ENCODE data around the gene VEPH1. TPM values are rescaled to one million over a fixed set of nuclear protein-coding genes. Genes with fewer than 3 reads are reported as not detected.
A peak's percentile ranks its signal among the peaks of the same experiment; 100 is the strongest.

The VEPH1 gene
- total RNA-seq, 1 experiment from 2014 or later = 27.3 TPM

DNA sequence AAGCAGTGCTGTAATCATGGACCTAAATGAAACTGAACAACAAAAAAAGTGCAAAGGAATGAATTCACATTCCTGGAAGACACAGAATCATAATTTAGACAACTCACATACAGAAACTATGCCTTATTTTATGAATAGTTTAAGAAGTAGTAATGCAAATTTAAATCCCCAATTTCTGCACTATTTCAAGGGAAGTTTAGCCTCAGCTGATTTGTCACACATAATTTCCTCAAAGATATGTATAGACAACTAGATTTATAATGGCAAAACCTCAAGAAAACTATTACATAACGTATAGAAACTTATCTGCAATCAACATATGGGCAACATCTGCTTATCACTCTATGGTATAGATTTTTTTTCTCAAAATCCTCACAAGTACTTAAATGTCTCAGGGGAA, 74.4 kb downstream of the VEPH1 start:
- Histone ChIP-seq H3K27ac (ENCODE audit: low read length) (no peak overlapping the region), H3K9me2 (replicated peaks; ENCODE audit: low read length) (no peaks in the 10 kb centered on the region), H3K36me3 (ENCODE audit: low read depth, low read length) (no peaks in the 10 kb centered on the region), H3K4me3 (ENCODE audit: low read length) (no peak overlapping the region), H4K20me1 (ENCODE audit: low read length) (no peaks in the 10 kb centered on the region), H2AFZ (ENCODE audit: low read length) (no peak overlapping the region), H3K9me3 (ENCODE audit: low read length) (no peaks in the 10 kb centered on the region), H3K27me3 (ENCODE audit: low read length) (no peaks in the 10 kb centered on the region), H3K4me2 (ENCODE audit: low read length) (no peak overlapping the region), H3K9ac (ENCODE audit: low read length) (no peak overlapping the region), H3F3A (ENCODE audit: low read length, unreplicated experiment) (no peaks in the 10 kb centered on the region), H3K4me1 (ENCODE audit: insufficient read depth, low read length) (peaks cover 3% of the 10 kb centered on the region), H3K79me2 (ENCODE audit: low read length) (no peaks in the 10 kb centered on the region)
- ChIA-PET POLR2A (ENCODE audit: unreplicated experiment) (no interaction called here), CTCF (no interaction called here)
- intact Hi-C loops (cut with micrococcal nuclease) = no loop called here
- DNase-seq = no peak
- no peak for TF ChIP-seq EZH2phosphoT487 (IDR thresholded peaks at IDR 0.05; ENCODE audit: borderline replicate concordance, low read length)
- TF ChIP-seq EZH2 (IDR thresholded peaks at IDR 0.05; ENCODE audit: low read length, unreplicated experiment) = no peak
- no peak for ATAC-seq
- BruUV-seq (replicated peaks) = no TSS peak

DNA sequence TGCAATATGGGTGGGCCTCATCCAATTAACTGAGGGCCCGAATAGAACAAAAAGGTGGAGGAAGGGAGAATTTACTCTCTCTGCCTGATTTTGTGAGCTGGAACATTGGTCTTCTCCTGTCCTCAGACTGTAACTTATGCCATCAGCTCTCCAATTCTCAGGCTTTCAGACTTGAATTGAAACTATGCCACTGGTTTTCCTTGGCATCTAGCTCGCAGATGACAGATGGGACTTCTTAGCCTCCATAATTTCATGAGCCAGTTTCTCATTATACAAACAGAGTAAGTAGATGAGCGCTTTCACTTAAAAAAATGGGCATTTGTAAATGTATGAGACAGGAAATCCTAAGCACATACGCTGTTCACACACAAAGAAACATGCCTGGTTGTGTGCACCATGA, 75.3 kb downstream of the VEPH1 start:
- Histone ChIP-seq H3K9ac (ENCODE audit: low read length) (no peak overlapping the region), H3K9me3 (ENCODE audit: low read length) (no peaks in the 10 kb centered on the region), H3F3A (ENCODE audit: low read length, unreplicated experiment) (no peaks in the 10 kb centered on the region), H3K27me3 (ENCODE audit: low read length) (no peaks in the 10 kb centered on the region), H3K9me2 (replicated peaks; ENCODE audit: low read length) (no peaks in the 10 kb centered on the region), H3K4me1 (ENCODE audit: insufficient read depth, low read length) (peaks cover 3% of the 10 kb centered on the region), H2AFZ (ENCODE audit: low read length) (no peak overlapping the region), H4K20me1 (ENCODE audit: low read length) (no peaks in the 10 kb centered on the region), H3K4me2 (ENCODE audit: low read length) (no peak overlapping the region), H3K27ac (ENCODE audit: low read length) (no peak overlapping the region), H3K36me3 (ENCODE audit: low read depth, low read length) (no peaks in the 10 kb centered on the region), H3K79me2 (ENCODE audit: low read length) (no peaks in the 10 kb centered on the region), H3K4me3 (ENCODE audit: low read length) (no peak overlapping the region)
- no peak for TF ChIP-seq EZH2phosphoT487 (IDR thresholded peaks at IDR 0.05; ENCODE audit: borderline replicate concordance, low read length)
- DNase-seq (no peak), ATAC-seq (no peak)
- BruUV-seq (replicated peaks) = no TSS peak
- ChIA-PET CTCF (no interaction called here), POLR2A (ENCODE audit: unreplicated experiment) (interaction anchor here (0.6 kb wide), 1 partner anchor 39 kb away, joined by 5 read pairs; no protein-coding TSS in a partner anchor)
- intact Hi-C loops (cut with micrococcal nuclease) = no loop called here

DNA sequence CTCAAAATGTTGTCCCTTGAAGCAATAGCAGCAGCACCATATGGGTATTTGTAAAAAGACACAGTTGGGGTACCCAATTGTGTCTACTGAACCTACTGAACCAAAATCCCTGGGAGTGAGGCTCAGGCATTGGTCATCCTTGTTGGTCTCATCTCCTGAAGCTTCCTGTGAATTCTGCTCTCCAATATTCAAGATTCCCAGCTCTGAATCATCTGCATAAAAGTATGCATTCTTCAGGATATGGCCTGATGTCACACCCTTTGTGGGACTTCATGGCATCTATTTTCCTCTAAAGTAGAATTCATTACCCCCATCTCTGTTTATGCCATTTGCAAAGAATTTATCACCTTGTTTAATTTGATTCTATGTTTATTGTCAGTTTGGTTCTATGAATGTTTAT, 79.9 kb downstream of the VEPH1 start:
- Histone ChIP-seq H3K9me2 (replicated peaks; ENCODE audit: low read length) (no peaks in the 10 kb centered on the region), H2AFZ (ENCODE audit: low read length) (no peak overlapping the region), H3K27me3 (ENCODE audit: low read length) (no peaks in the 10 kb centered on the region), H3F3A (ENCODE audit: low read length, unreplicated experiment) (no peaks in the 10 kb centered on the region), H3K4me3 (ENCODE audit: low read length) (no peak overlapping the region), H3K79me2 (ENCODE audit: low read length) (no peaks in the 10 kb centered on the region), H3K4me2 (ENCODE audit: low read length) (no peak overlapping the region), H3K9me3 (ENCODE audit: low read length) (no peaks in the 10 kb centered on the region), H3K9ac (ENCODE audit: low read length) (no peak overlapping the region), H4K20me1 (ENCODE audit: low read length) (no peaks in the 10 kb centered on the region), H3K36me3 (ENCODE audit: low read depth, low read length) (no peaks in the 10 kb centered on the region), H3K4me1 (ENCODE audit: insufficient read depth, low read length) (peaks cover 2% of the 10 kb centered on the region), H3K27ac (ENCODE audit: low read length) (no peak overlapping the region)
- POLR2A ChIA-PET (ENCODE audit: unreplicated experiment) = no interaction called here
- peak; percentile 73 for ATAC-seq
- TF ChIP-seq EZH2 (IDR thresholded peaks at IDR 0.05; ENCODE audit: low read length, unreplicated experiment) = no peak
- DNase-seq = peak; percentile 53
- BruUV-seq (replicated peaks) = no TSS peak
- CTCF ChIA-PET = no interaction called here
- intact Hi-C loops (cut with micrococcal nuclease) = no loop called here

GRCh38 chr3:157420606-157421130, 82.5 kb downstream of the VEPH1 start:
- Histone ChIP-seq H3K27ac (ENCODE audit: low read length) (no peak overlapping the region), H3K4me3 (ENCODE audit: low read length) (no peak overlapping the region), H3K36me3 (ENCODE audit: low read depth, low read length) (no peaks in the 10 kb centered on the region), H3K27me3 (ENCODE audit: low read length) (no peaks in the 10 kb centered on the region), H3K9me2 (replicated peaks; ENCODE audit: low read length) (no peaks in the 10 kb centered on the region), H3F3A (ENCODE audit: low read length, unreplicated experiment) (no peaks in the 10 kb centered on the region), H3K9ac (ENCODE audit: low read length) (no peak overlapping the region), H3K4me2 (ENCODE audit: low read length) (no peak overlapping the region), H3K9me3 (ENCODE audit: low read length) (no peaks in the 10 kb centered on the region), H3K4me1 (ENCODE audit: insufficient read depth, low read length) (peaks cover 16% of the 10 kb centered on the region), H2AFZ (ENCODE audit: low read length) (no peak overlapping the region), H3K79me2 (ENCODE audit: low read length) (no peaks in the 10 kb centered on the region), H4K20me1 (ENCODE audit: low read length) (no peaks in the 10 kb centered on the region)
- TF ChIP-seq EZH2phosphoT487 (IDR thresholded peaks at IDR 0.05; ENCODE audit: borderline replicate concordance, low read length) (no peak), EZH2 (IDR thresholded peaks at IDR 0.05; ENCODE audit: low read length, unreplicated experiment) (no peak)
- TF ChIP-seq, protein P1, sequence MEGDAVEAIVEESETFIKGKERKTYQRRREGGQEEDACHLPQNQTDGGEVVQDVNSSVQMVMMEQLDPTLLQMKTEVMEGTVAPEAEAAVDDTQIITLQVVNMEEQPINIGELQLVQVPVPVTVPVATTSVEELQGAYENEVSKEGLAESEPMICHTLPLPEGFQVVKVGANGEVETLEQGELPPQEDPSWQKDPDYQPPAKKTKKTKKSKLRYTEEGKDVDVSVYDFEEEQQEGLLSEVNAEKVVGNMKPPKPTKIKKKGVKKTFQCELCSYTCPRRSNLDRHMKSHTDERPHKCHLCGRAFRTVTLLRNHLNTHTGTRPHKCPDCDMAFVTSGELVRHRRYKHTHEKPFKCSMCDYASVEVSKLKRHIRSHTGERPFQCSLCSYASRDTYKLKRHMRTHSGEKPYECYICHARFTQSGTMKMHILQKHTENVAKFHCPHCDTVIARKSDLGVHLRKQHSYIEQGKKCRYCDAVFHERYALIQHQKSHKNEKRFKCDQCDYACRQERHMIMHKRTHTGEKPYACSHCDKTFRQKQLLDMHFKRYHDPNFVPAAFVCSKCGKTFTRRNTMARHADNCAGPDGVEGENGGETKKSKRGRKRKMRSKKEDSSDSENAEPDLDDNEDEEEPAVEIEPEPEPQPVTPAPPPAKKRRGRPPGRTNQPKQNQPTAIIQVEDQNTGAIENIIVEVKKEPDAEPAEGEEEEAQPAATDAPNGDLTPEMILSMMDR (conservative IDR thresholded peaks at IDR 0.05; ENCODE audit: low read depth, low read length) = no peak
- ATAC-seq (no peak), DNase-seq (no peak)
- CTCF ChIA-PET = no interaction called here
- BruUV-seq (replicated peaks) = no TSS peak
- POLR2A ChIA-PET (ENCODE audit: unreplicated experiment) = no interaction called here
- intact Hi-C loops (cut with micrococcal nuclease) = no loop called here

Data from PC-3 (cell line).